G401.6 (cell line): Measurements from ENCODE around the gene MYBL2.

ENCODE experiments used
- FAIRE-seq: peaks from 2 replicates; lab custom pipeline; 2012; peaks lifted over from hg19 to GRCh38; lab: Jason Lieb, UNC

MYBL2 gene

GRCh38 chr20:43682446-43682845 is 15.5 kb downstream of the MYBL2 start:
- no peak for FAIRE-seq

- no peak for FAIRE-seq
These were observed 19.9 kb downstream of the MYBL2 start for GRCh38 chr20:43686820-43687219.

GRCh38 chr20:43689165-43689564 is 22.3 kb downstream of the MYBL2 start:
- no peak for FAIRE-seq

GRCh38 chr20:43690943-43691598 is 24.2 kb downstream of the MYBL2 start:
- FAIRE-seq, result no peak

GRCh38 chr20:43691928-43692524 is 25.1 kb downstream of the MYBL2 start:
- no peak for FAIRE-seq

- FAIRE-seq, result no peak
These were observed 27.8 kb downstream of the MYBL2 start for GRCh38 chr20:43694763-43695162.

GRCh38 chr20:43695571-43695970 is 28.7 kb downstream of the MYBL2 start:
- no peak for FAIRE-seq

- no peak for FAIRE-seq
These were observed 33.1 kb downstream of the MYBL2 start for GRCh38 chr20:43699941-43700565.

GRCh38 chr20:43700627-43701026 is 33.7 kb downstream of the MYBL2 start:
- no peak for FAIRE-seq

- no peak for FAIRE-seq
These were observed 35.6 kb downstream of the MYBL2 start for GRCh38 chr20:43702502-43702901.

GRCh38 chr20:43710370-43711044 is 43.6 kb downstream of the MYBL2 start:
- FAIRE-seq, result no peak

GRCh38 chr20:43711098-43711654 is 44.3 kb downstream of the MYBL2 start:
- no peak for FAIRE-seq

- no peak for FAIRE-seq
These were observed 48.1 kb downstream of the MYBL2 start for GRCh38 chr20:43715044-43715443.

GRCh38 chr20:43715511-43715910 is 48.6 kb downstream of the MYBL2 start:
- FAIRE-seq, result no peak

GRCh38 chr20:43716123-43716522 is 49.2 kb downstream of the MYBL2 start:
- no peak for FAIRE-seq

GRCh38 chr20:43716757-43717615 is 50.1 kb downstream of the MYBL2 start:
- FAIRE-seq, result no peak

- FAIRE-seq, result no peak
These were observed 50.7 kb downstream of the MYBL2 start for GRCh38 chr20:43717616-43717995.

GRCh38 chr20:43720007-43720406 is 53.1 kb downstream of the MYBL2 start:
- FAIRE-seq, result no peak

- no peak for FAIRE-seq
These were observed 54.1 kb downstream of the MYBL2 start for GRCh38 chr20:43721097-43721428.

GRCh38 chr20:43721429-43722152 is 54.7 kb downstream of the MYBL2 start:
- no peak for FAIRE-seq

GRCh38 chr20:43722153-43722505 is 55.2 kb downstream of the MYBL2 start:
- no peak for FAIRE-seq

- FAIRE-seq, result no peak
These were observed 56.3 kb downstream of the MYBL2 start for GRCh38 chr20:43723186-43723585.
